Esophagus squamous epithelium (tissue), 4 donors: ENCODE measurements around the gene NFKBIE.

Experiments used
- POLR2A ChIP-seq, 4 donors: fragments of 450-650 bp; IDR thresholded peaks; one replicate each; pipeline ENCODE4 v1.6.1; 2017; ENCODE audit warnings: antibody characterized with exemption in 4 of 4, mild to moderate bottlenecking in 4 of 4, moderate library complexity in 3 of 4
- TF ChIP-seq, protein P1 (sequence below), 6 experiments: fragments of 450-650 bp in 4 of 6; fragments of 200-600 bp in 2 of 6; sonication (generic) in 2 of 6; IDR thresholded peaks; one replicate each; pipeline ENCODE4 v1.5.1; 2016 to 2019; ENCODE audit warnings: antibody characterized with exemption in 6 of 6, mild to moderate bottlenecking in 4 of 6, moderate library complexity in 4 of 6

GRCh38 chr6:44226368-44227147 lies 38.8 kb downstream of the NFKBIE start:
- TF ChIP-seq, protein P1, sequence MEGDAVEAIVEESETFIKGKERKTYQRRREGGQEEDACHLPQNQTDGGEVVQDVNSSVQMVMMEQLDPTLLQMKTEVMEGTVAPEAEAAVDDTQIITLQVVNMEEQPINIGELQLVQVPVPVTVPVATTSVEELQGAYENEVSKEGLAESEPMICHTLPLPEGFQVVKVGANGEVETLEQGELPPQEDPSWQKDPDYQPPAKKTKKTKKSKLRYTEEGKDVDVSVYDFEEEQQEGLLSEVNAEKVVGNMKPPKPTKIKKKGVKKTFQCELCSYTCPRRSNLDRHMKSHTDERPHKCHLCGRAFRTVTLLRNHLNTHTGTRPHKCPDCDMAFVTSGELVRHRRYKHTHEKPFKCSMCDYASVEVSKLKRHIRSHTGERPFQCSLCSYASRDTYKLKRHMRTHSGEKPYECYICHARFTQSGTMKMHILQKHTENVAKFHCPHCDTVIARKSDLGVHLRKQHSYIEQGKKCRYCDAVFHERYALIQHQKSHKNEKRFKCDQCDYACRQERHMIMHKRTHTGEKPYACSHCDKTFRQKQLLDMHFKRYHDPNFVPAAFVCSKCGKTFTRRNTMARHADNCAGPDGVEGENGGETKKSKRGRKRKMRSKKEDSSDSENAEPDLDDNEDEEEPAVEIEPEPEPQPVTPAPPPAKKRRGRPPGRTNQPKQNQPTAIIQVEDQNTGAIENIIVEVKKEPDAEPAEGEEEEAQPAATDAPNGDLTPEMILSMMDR (IDR thresholded peaks at IDR 0.05) = no peak
- no peak for TF ChIP-seq POLR2A (IDR thresholded peaks at IDR 0.05)
